HuH-7 (cell line): ENCODE measurements around the gene RIC1.
"Not testable (repeated sequence)": the region's sequence is repeated elsewhere in the genome, so short reads cannot be mapped to it uniquely, and the experiment has no call there.

Experiments
- DNase-seq: peaks from one replicate; pipeline ENCODE4 v3.0.0; 2011; ENCODE audit warnings: low spot score

Gene RIC1

GRCh38 chr9:5722679-5723078, 93.8 kb downstream of the RIC1 start:
- not testable (repeated sequence) for DNase-seq

- no peak for DNase-seq
Observed at GRCh38 chr9:5735072-5735471, 106.2 kb downstream of the RIC1 start.

GRCh38 chr9:5736563-5737346, 107.8 kb downstream of the RIC1 start:
- no peak for DNase-seq

GRCh38 chr9:5743109-5743508, 114.2 kb downstream of the RIC1 start:
- DNase-seq = no peak

- DNase-seq = no peak
Observed at GRCh38 chr9:5748438-5748837, 119.5 kb downstream of the RIC1 start.

- DNase-seq = no peak
Observed at GRCh38 chr9:5749306-5749705, 120.4 kb downstream of the RIC1 start.

- DNase-seq = no peak
Observed at GRCh38 chr9:5750569-5750968, 121.7 kb downstream of the RIC1 start.

GRCh38 chr9:5756633-5757032, 127.7 kb downstream of the RIC1 start:
- no peak for DNase-seq

- DNase-seq = no peak
Observed at GRCh38 chr9:5760338-5760737, 131.4 kb downstream of the RIC1 start.

GRCh38 chr9:5762421-5762820, 133.5 kb downstream of the RIC1 start:
- no peak for DNase-seq

- DNase-seq = no peak
Observed at GRCh38 chr9:5764130-5764868, 135.4 kb downstream of the RIC1 start.

GRCh38 chr9:5767968-5768932, 139.3 kb downstream of the RIC1 start:
- no peak for DNase-seq

- no peak for DNase-seq
Observed at GRCh38 chr9:5773324-5773999, 144.6 kb downstream of the RIC1 start.

- DNase-seq = no peak
Observed at GRCh38 chr9:5778805-5779204, 149.9 kb downstream of the RIC1 start.

GRCh38 chr9:5779705-5780218, 150.9 kb downstream of the RIC1 start:
- DNase-seq = not testable (repeated sequence)

GRCh38 chr9:5783420-5783819, 154.5 kb downstream of the RIC1 start:
- DNase-seq = not testable (repeated sequence)

GRCh38 chr9:5783982-5784381, 155.1 kb downstream of the RIC1 start:
- no peak for DNase-seq

- no peak for DNase-seq
Observed at GRCh38 chr9:5784526-5785315, 155.8 kb downstream of the RIC1 start.

- no peak for DNase-seq
Observed at GRCh38 chr9:5786370-5787127, 157.6 kb downstream of the RIC1 start.

GRCh38 chr9:5787220-5787619, 158.3 kb downstream of the RIC1 start:
- DNase-seq = no peak
